Stimulated activated CD8-positive, alpha-beta memory T cell treated with anti-CD3 and anti-CD28 coated beads, Interleukin-7, amount 100 ng/mL, for 48 hours (primary cell): ENCODE data around the gene GNMT.
A peak's percentile ranks its signal among the peaks of the same experiment; 100 is the strongest.
"Not testable (repeated sequence)": the region's sequence is repeated elsewhere in the genome, so short reads cannot be mapped to it uniquely, and the experiment has no call there.

ENCODE experiments used
- DNase-seq, 2 donors: peaks; one replicate each; pipeline ENCODE4 v3.0.0-alpha.2; 2020; ENCODE audit warnings: low read depth in 1 of 2; ENCODE audit errors: extremely low read depth in 1 of 2

GNMT gene

DNA sequence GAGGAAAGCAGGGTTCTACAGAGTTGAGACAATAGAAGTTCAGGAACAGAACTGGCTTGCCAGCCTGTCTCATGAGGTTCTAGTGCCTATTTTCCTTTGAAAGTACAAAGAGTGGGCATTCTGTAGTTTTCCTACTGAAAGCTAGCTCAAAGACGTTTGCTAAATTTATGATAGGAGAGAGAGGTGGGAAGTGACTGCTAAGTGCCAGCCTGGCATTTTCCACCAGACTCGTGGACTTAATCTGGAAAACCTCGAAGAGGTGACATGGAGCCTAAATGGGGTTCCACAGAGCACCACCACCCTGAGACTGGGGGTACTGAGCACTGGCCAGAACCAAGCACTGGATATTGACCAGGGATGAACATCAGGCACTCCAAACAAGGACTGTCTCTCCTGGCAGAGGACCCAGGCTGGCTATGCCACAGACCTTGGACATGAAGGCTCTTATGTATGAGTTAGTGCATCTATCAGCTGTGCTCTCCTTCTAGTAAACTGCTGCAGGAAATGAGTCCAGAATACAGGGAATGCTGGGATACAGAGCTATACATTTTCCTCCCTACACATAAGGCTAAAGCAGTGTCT, 11.3 kb downstream of the GNMT start:
- no peak for DNase-seq

DNA sequence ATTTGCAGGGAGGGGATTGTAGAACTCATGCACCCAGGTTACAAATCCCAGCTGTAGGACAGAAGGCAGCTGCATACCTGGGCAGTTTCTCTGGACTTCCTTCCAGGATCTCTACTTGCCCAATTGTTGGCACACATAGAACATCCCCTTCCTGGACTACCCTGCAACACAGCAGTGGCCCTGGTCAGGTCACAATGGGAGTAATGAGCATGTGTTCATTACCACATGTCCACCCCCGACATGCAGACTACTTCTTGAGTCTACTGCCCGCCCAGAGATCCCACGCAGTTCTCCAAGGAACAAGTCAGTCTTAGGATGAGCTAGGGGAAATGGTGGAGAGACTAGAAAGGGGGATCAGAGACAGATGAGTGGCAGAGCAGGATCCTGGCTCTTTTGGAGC, 13.4 kb downstream of the GNMT start:
- DNase-seq, result no peak

- DNase-seq, result no peak
Observed at GRCh38 chr6:42974919-42975505, 14.5 kb downstream of the GNMT start.

DNA sequence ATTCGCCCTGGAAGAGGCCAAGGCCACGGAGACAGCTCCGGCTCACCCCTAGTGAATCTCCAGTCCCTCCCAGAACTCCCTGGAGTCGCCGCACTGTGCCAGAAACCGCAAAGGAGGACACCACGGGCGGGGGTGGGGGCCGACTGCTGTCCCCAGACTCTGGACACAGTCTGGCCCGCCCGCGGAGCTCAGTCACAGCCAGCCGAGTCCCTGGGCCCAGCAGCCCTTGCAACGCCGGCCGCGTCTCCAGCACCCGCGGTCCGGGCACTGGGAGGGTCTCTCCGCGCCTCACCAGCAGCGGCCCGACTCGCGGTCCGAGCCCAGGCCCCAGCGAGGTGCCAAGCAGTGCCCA, 17.9 kb downstream of the GNMT start:
- no peak for DNase-seq

GRCh38 chr6:42978839-42979522, 18.4 kb downstream of the GNMT start, which contains the start of gene PEX6:
Gene PEX6, minus strand, starts transcription at chr6:42979181. Its CDS starts 31 bp downstream, at chr6:42979150.
- DNase-seq, result peak; percentile 88 to 89

- no peak for DNase-seq
Observed at GRCh38 chr6:42979523-42980177, 19.1 kb downstream of the GNMT start.

DNA sequence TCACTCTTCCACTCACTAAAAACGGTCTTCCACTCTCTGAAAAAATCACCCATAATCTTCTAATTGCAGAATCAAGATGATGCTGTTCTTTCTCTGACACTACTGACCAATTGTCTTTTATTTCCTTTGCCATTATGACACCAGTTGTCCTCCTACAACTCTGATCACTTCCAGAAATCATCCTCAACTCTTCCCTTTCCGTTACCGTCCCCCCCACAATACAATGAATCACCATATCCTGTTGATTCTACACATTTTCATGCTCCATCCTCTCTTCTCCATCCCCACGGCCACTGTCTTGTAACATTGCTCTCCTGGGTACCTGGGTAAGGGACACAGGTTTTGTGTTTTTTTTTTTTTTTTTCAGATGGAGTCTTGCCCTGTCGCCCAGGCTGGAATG, 21.3 kb downstream of the GNMT start:
- DNase-seq, result no peak

GRCh38 chr6:42984001-42984923, 23.7 kb downstream of the GNMT start, which contains the start of gene PPP2R5D:
Gene PPP2R5D, plus strand, starts transcription at chr6:42984570. Its CDS starts 108 bp downstream, at chr6:42984678.
- peak; percentile 92 to 97 for DNase-seq

GRCh38 chr6:42984924-42985475, 24.4 kb downstream of the GNMT start:
- DNase-seq, result no peak

GRCh38 chr6:42987533-42988451, 27.2 kb downstream of the GNMT start:
- DNase-seq, result no peak

GRCh38 chr6:42988486-42989020, 28.0 kb downstream of the GNMT start:
- DNase-seq, result no peak

GRCh38 chr6:42989923-42990322, 29.4 kb downstream of the GNMT start:
- DNase-seq, result no peak

DNA sequence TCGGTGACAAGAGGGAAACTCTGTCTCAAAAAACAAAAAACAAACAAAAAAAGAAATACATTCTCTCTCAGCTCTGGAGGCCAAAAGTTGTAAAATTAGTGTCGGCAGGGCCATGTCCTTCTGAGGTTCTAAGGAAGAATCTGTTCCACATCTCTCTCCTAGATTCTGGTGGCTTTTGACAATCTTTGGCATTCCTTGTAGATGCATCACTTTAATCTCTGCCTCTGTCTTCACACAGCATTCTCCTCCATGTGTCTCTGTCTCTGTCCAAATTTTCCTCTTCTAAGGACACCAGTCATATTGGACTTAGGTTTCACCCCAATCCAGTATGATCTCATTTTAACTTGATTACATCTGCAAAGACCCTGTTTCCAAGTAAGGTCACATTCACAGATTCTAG, 32.9 kb downstream of the GNMT start:
- DNase-seq, result no peak

GRCh38 chr6:42996513-42996912, 36.0 kb downstream of the GNMT start:
- DNase-seq, result no peak

GRCh38 chr6:42998205-42998604, 37.7 kb downstream of the GNMT start:
- not testable (repeated sequence) for DNase-seq

GRCh38 chr6:43001843-43002242, 41.3 kb downstream of the GNMT start:
- no peak for DNase-seq

DNA sequence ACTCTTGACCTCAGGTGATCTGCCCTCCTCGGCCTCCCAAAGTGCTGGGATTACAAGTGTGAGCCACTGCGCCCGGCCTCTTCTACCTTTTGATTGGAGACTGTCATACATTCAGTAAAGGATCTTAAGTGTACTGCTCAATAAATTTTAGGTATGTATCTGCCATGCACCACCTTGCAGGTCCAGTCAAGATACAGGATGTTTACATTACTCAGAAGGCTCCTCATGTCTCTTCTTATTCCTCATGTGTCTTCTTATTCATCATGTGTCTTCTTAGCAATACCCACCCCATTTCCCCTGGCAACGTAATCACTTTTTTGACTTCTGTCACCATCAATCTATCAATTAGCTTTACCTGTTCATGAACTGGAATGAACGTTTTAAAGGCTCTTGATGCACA, 45.3 kb downstream of the GNMT start:
- no peak for DNase-seq

- no peak for DNase-seq
Observed at GRCh38 chr6:43006251-43006650, 45.7 kb downstream of the GNMT start.

DNA sequence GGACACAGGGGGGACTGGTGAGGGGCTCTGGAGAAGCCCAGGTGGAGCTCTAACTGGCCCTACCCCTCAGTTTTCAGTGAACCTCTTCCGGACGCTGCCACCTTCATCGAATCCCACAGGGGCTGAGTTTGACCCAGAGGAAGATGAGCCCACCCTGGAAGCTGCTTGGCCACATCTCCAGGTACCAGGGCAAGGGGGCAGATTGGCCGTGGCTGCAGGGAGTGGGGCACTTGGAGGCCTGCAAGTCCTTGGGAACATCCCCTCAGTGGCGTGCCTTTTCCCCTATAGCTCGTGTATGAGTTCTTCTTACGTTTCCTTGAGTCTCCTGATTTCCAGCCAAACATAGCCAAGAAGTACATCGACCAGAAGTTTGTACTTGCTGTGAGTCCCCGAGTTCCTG, 46.6 kb downstream of the GNMT start:
- DNase-seq, result no peak
